H1 (cell line): Measurements from ENCODE around the gene KIF21A. TPM values are rescaled to one million over a fixed set of nuclear protein-coding genes. Genes with fewer than 3 reads are reported as not detected.

ENCODE experiments used
- CTCF ChIA-PET: fragments of 300-600 bp; sonication (Branson Sonifier 250); formaldehyde crosslinking; loops from one replicate; lab custom pipeline; 2021; ENCODE audit not compliant: partially characterized antibody; lab: Charles Lee
- POLR2A ChIA-PET: fragments of 300-600 bp; sonication (Branson Sonifier 250); formaldehyde crosslinking; loops from one replicate; lab custom pipeline; 2021; ENCODE audit warnings: inconsistent platforms; ENCODE audit not compliant: partially characterized antibody; lab: Charles Lee
- DNase-seq, 2 experiments: peaks; one replicate each; pipeline versions ENCODE4 v3.0.0 to v3.0.0-alpha.2; 2010 to 2022; ENCODE audit warnings: low spot score in 2 of 2, low read depth in 1 of 2, mixed read lengths in 1 of 2
- FAIRE-seq: peaks from 2 replicates; lab custom pipeline; 2011; peaks lifted over from hg19 to GRCh38; lab: Jason Lieb, UNC
- H2AFZ ChIP-seq: 2 replicates; pipeline ENCODE4 v1.8.1; 2012; ENCODE audit warnings: low read length, inconsistent platforms
- H2AK5ac ChIP-seq: 2 replicates; pipeline ENCODE4 v1.6.1; 2013; ENCODE audit warnings: low read depth, low read length
- H2BK120ac ChIP-seq: replicated peaks from 2 replicates; pipeline ENCODE3; 2013; ENCODE audit warnings: low read depth, low read length, inconsistent platforms
- H2BK12ac ChIP-seq: 2 replicates; pipeline ENCODE4 v1.6.1; 2013; ENCODE audit warnings: low read depth, low read length
- H2BK15ac ChIP-seq: 2 replicates; pipeline ENCODE4 v1.6.1; 2013; ENCODE audit warnings: low read length
- H2BK20ac ChIP-seq: 2 replicates; pipeline ENCODE4 v1.6.1; 2013; ENCODE audit warnings: low read length
- H2BK5ac ChIP-seq: 2 replicates; pipeline ENCODE4 v1.6.1; 2013; ENCODE audit warnings: low read depth, low read length
- H3K14ac ChIP-seq: 2 replicates; pipeline ENCODE4 v1.6.1; 2013; ENCODE audit warnings: inconsistent platforms; ENCODE audit not compliant: insufficient read length
- H3K18ac ChIP-seq: 2 replicates; pipeline ENCODE4 v1.6.1; 2013; ENCODE audit warnings: low read length; ENCODE audit errors: extremely low read depth
- H3K23ac ChIP-seq: 2 replicates; pipeline ENCODE4 v1.6.1; 2013; ENCODE audit warnings: inconsistent platforms; ENCODE audit not compliant: insufficient read length
- H3K23me2 ChIP-seq: 2 replicates; pipeline ENCODE4 v1.6.1; 2013; ENCODE audit warnings: low read depth, low read length
- H3K27ac ChIP-seq: 2 replicates; pipeline ENCODE4 v1.6.1; 2011; ENCODE audit warnings: low read depth, low read length, inconsistent platforms
- H3K27me3 ChIP-seq, 4 experiments: replicated peaks in 1 of 4; 1 replicate in 1 of 4; 2 replicates in 3 of 4; pipeline versions ENCODE4 v1.6.1 to v1.8.1; 2011 to 2013; ENCODE audit warnings: low read length in 3 of 4, mild to moderate bottlenecking in 3 of 4, inconsistent platforms in 2 of 4, mixed read lengths in 2 of 4, moderate library complexity in 1 of 4; ENCODE audit not compliant: control insufficient read depth in 3 of 4, insufficient read depth in 3 of 4; ENCODE audit errors: extremely low read depth in 1 of 4
- H3K36me3 ChIP-seq, 4 experiments: 2 replicates each; pipeline versions ENCODE4 v1.6.1 to v1.8.1; 2011 to 2013; ENCODE audit warnings: mild to moderate bottlenecking in 4 of 4, low read length in 3 of 4, moderate library complexity in 2 of 4, control low read depth in 1 of 4, inconsistent platforms in 1 of 4; ENCODE audit not compliant: insufficient read depth in 4 of 4, control insufficient read depth in 2 of 4
- H3K4ac ChIP-seq: replicated peaks from 2 replicates; pipeline ENCODE3; 2013; ENCODE audit warnings: low read length, low read depth, mixed read lengths, inconsistent platforms; ENCODE audit not compliant: insufficient read length
- H3K4me1 ChIP-seq, 4 experiments: replicated peaks in 1 of 4; 1 replicate in 1 of 4; 2 replicates in 3 of 4; pipeline versions ENCODE4 v1.6.1 to v1.8.1; 2011 to 2013; ENCODE audit warnings: low read length in 3 of 4, inconsistent platforms in 2 of 4, mixed read lengths in 1 of 4; ENCODE audit not compliant: insufficient read depth in 4 of 4, control insufficient read depth in 3 of 4
- H3K4me2 ChIP-seq, 2 experiments: 2 replicates each; pipeline versions ENCODE4 v1.6.1 to v1.8.1; 2011 to 2013; ENCODE audit warnings: low read depth in 2 of 2, low read length in 2 of 2, control low read depth in 1 of 2, inconsistent platforms in 1 of 2, mild to moderate bottlenecking in 1 of 2; ENCODE audit not compliant: insufficient read depth in 1 of 2
- H3K4me3 ChIP-seq, 4 experiments: fragments of 200-600, 300-600 bp in 1 of 4; sonication (generic), shearing (Covaris generic), sonication (Bioruptor Twin) in 1 of 4; 2 replicates each; pipeline versions ENCODE4 v1.5.1 to v1.8.1; 2011 to 2016; ENCODE audit warnings: low read length in 4 of 4, low read depth in 3 of 4, control low read depth in 2 of 4, inconsistent platforms in 2 of 4, mild to moderate bottlenecking in 2 of 4, mixed read lengths in 1 of 4, moderate library complexity in 1 of 4; ENCODE audit not compliant: insufficient read depth in 2 of 4; ENCODE audit errors: extremely low read depth in 1 of 4
- H3K56ac ChIP-seq: replicated peaks from 2 replicates; pipeline ENCODE3; 2013; ENCODE audit warnings: low read depth, mild to moderate bottlenecking, mixed read lengths, low read length, inconsistent platforms; ENCODE audit not compliant: insufficient read length
- H3K79me1 ChIP-seq: 2 replicates; pipeline ENCODE4 v1.6.1; 2013; ENCODE audit warnings: low read depth, low read length, control low read depth
- H3K79me2 ChIP-seq, 2 experiments: 2 replicates each; pipeline versions ENCODE4 v1.6.1 to v1.8.1; 2012 to 2013; ENCODE audit warnings: low read length in 2 of 2, mild to moderate bottlenecking in 2 of 2, inconsistent platforms in 1 of 2; ENCODE audit not compliant: insufficient read depth in 2 of 2, control insufficient read depth in 1 of 2
- H3K9ac ChIP-seq, 4 experiments: replicated peaks in 1 of 4; 1 replicate in 1 of 4; 2 replicates in 3 of 4; pipeline versions ENCODE4 v1.6.1 to v1.8.1; 2011 to 2013; ENCODE audit warnings: low read depth in 3 of 4, low read length in 3 of 4, control low read depth in 2 of 4, mild to moderate bottlenecking in 2 of 4, moderate library complexity in 2 of 4, inconsistent platforms in 1 of 4; ENCODE audit errors: extremely low read depth in 1 of 4
- H3K9me3 ChIP-seq, 2 experiments: 2 replicates each; pipeline versions ENCODE4 v1.6.1 to v1.8.1; 2012 to 2013; ENCODE audit warnings: mild to moderate bottlenecking in 2 of 2, moderate library complexity in 2 of 2, control low read depth in 1 of 2, inconsistent platforms in 1 of 2, low read depth in 1 of 2, low read length in 1 of 2, mixed read lengths in 1 of 2; ENCODE audit not compliant: insufficient read depth in 2 of 2
- H4K20me1 ChIP-seq, 2 experiments: replicated peaks in 1 of 2; 2 replicates each; pipeline versions ENCODE3 to v1.8.1; 2011 to 2013; ENCODE audit warnings: inconsistent platforms in 2 of 2, low read length in 2 of 2, mild to moderate bottlenecking in 1 of 2; ENCODE audit not compliant: insufficient read depth in 2 of 2, control insufficient read depth in 1 of 2
- H4K5ac ChIP-seq: 2 replicates; pipeline ENCODE4 v1.6.1; 2013; ENCODE audit warnings: low read length, low read depth, mixed read lengths, inconsistent platforms; ENCODE audit not compliant: insufficient read length
- H4K8ac ChIP-seq: 2 replicates; pipeline ENCODE4 v1.8.0; 2013; ENCODE audit warnings: mild to moderate bottlenecking, moderate library complexity, low read length, inconsistent platforms; ENCODE audit not compliant: insufficient read depth; ENCODE audit errors: extremely low read depth
- H4K91ac ChIP-seq: replicated peaks from 2 replicates; pipeline ENCODE3; 2013; ENCODE audit warnings: low read length, mixed read lengths, inconsistent platforms; ENCODE audit not compliant: insufficient read length
- CTBP2 ChIP-seq: IDR thresholded peaks from 2 replicates; pipeline ENCODE4 v1.7.0; 2011; ENCODE audit warnings: borderline replicate concordance, mild to moderate bottlenecking, moderate library complexity, mixed read lengths, low read length; ENCODE audit not compliant: insufficient read depth, insufficient read length
- GABPA ChIP-seq: IDR thresholded peaks from 2 replicates; pipeline ENCODE4 v1.6.1; 2011; ENCODE audit warnings: mild to moderate bottlenecking, low read length, moderate library complexity, borderline replicate concordance; ENCODE audit not compliant: insufficient read depth
- GTF2F1 ChIP-seq: IDR thresholded peaks from 2 replicates; pipeline ENCODE4 v1.6.1; 2012; ENCODE audit warnings: low read depth, low read length, improper control_type of control experiment, borderline replicate concordance
- NANOG ChIP-seq: IDR thresholded peaks from 2 replicates; pipeline ENCODE4 v1.6.1; 2011; ENCODE audit warnings: low read length, low read depth, mild to moderate bottlenecking, inconsistent platforms; ENCODE audit not compliant: insufficient read depth, poor library complexity, severe bottlenecking
- RNF2 ChIP-seq: fragments of 200-900, 300-1000 bp; sonication (generic); IDR thresholded peaks from 2 replicates; pipeline ENCODE4 v1.7.1; 2016; ENCODE audit warnings: borderline replicate concordance, low read depth, mild to moderate bottlenecking, antibody characterized with exemption, low read length; ENCODE audit not compliant: poor library complexity, severe bottlenecking; ENCODE audit errors: missing control alignments
- SIN3A ChIP-seq, 2 experiments: IDR thresholded peaks in 1 of 2; conservative IDR thresholded peaks in 1 of 2; 2 replicates each; pipeline ENCODE4 v1.6.1; 2011 to 2012; ENCODE audit warnings: low read length in 2 of 2, improper control_type of control experiment in 1 of 2, low read depth in 1 of 2, mild to moderate bottlenecking in 1 of 2
- SRF ChIP-seq: IDR thresholded peaks from 2 replicates; pipeline ENCODE4 v1.6.1; 2011; ENCODE audit warnings: mild to moderate bottlenecking, low read depth, low read length, moderate library complexity
- TAF7 ChIP-seq: optimal IDR thresholded peaks from 2 replicates; pipeline ENCODE3; 2011; ENCODE audit warnings: low read depth, mild to moderate bottlenecking, inconsistent platforms, low read length, moderate library complexity, borderline replicate concordance
- YY1 ChIP-seq: IDR thresholded peaks from 2 replicates; pipeline ENCODE4 v1.6.1; 2011; ENCODE audit warnings: low read depth, mild to moderate bottlenecking, low read length
- ZNF274 ChIP-seq: IDR thresholded peaks from 2 replicates; pipeline ENCODE4 v1.7.0; 2012; ENCODE audit warnings: low read length, borderline replicate concordance; ENCODE audit errors: extremely low read depth
- WGBS, 2 experiments: shearing (Covaris generic) in 1 of 2; methylation state at CpG; one replicate each; pipeline versions ENCODE4 v1.1.6 to v1.1.7; 2013 to 2015; ENCODE audit warnings: low lambda C conversion rate in 2 of 2, mixed read lengths in 2 of 2, inconsistent platforms in 1 of 2, low coverage in 1 of 2, missing lambda C conversion rate in 1 of 2; ENCODE audit not compliant: insufficient replicate concordance in 2 of 2, insufficient coverage in 1 of 2, insufficient read length in 1 of 2; ENCODE audit errors: extremely low coverage in 1 of 2, missing lambda C conversion rate in 1 of 2; 5-methylcytosine and 5-hydroxymethylcytosine counted together
- polyA plus RNA-seq, 7 experiments: library from polyadenylated mRNA; depleted of rRNA in 3 of 7; stranded (reverse) in 5 of 7; unstranded in 2 of 7; fragments of >200 nt in 5 of 7; fragments of 200-250 nt in 2 of 7; gene quantifications; 1 replicate in 5 of 7; 2 replicates in 1 of 7; 4 replicates in 1 of 7; pipeline versions ENCODE4 v1.2.1 to v1.2.3, GENCODE V29; 2011 to 2013; ENCODE audit warnings: missing spikeins in 2 of 7, mixed read lengths in 2 of 7
- total RNA-seq: library from RNA; stranded (reverse); fragmentation: NEBNext Ultra II Directional; extraction: Animal tissue kit (Norgen Biotek cat#: 25700); gene quantifications from 2 replicates; pipeline ENCODE4 v1.2.1, GENCODE V29; 2021
- TF ChIP-seq, protein P1 (sequence below): IDR thresholded peaks from 2 replicates; pipeline ENCODE4 v1.6.1; 2012; ENCODE audit warnings: inconsistent platforms

Gene KIF21A
- total and polyA plus RNA-seq, 2 of the 8 experiments (the other 6 are each of a cell fraction or from before 2014, with no cell fraction given), result 10.0 to 26.0 TPM

DNA sequence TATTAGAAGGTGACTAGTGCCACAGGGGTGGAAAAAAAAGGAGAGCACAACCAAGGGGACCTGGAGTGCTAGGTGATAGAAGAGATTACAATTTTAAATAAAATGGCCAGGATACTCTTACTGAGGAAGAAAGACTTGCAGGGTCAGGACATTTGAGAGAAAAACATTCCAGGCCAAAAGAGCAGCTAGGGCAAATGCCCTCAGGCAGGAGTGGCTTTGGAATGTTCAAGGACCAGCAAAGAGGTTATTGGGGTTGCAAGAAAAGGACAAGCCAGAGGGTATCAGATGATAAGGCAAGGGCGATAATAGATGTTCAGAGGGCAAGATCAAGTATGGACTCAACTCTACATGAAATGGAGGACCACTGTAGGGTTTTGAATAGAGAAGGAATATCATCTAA is 146.4 kb downstream of the KIF21A start:
- H4K20me1 ChIP-seq, result no peaks in the 10 kb centered on the region
- H3K23me2 ChIP-seq, result no peaks in the 10 kb centered on the region
- H3K9me3 ChIP-seq, result no peaks in the 10 kb centered on the region
- H3K79me1 ChIP-seq, result no peaks in the 10 kb centered on the region
- no peak overlapping the region for H3K4ac ChIP-seq
- no peak overlapping the region for H2BK20ac ChIP-seq
- 87% methylated on average over 1 of the region's 1 CpG; no CpG with 5 or more reads in 1 of the 2 experiments for WGBS, 2 experiments
- H3K27ac ChIP-seq, result no peak overlapping the region
- no peak overlapping the region for H4K91ac ChIP-seq
- POLR2A ChIA-PET, result no interaction called here
- no peak overlapping the region for H4K8ac ChIP-seq
- H3K9ac ChIP-seq, result no peak overlapping the region
- H3K79me2 ChIP-seq, result no peaks in the 10 kb centered on the region
- TF ChIP-seq YY1 (no peak), GTF2F1 (no peak), TAF7 (no peak), SIN3A (conservative IDR thresholded peaks at IDR 0.05 in 1 of 2, IDR thresholded peaks at IDR 0.05 in 1 of 2; ENCODE audit: low read depth in 1 of 2, low read length in 2 of 2) (no peak), RNF2 (no peak), ZNF274 (no peak), CTBP2 (no peak), NANOG (no peak), SRF (no peak), GABPA (no peak)
- TF ChIP-seq, protein P1, sequence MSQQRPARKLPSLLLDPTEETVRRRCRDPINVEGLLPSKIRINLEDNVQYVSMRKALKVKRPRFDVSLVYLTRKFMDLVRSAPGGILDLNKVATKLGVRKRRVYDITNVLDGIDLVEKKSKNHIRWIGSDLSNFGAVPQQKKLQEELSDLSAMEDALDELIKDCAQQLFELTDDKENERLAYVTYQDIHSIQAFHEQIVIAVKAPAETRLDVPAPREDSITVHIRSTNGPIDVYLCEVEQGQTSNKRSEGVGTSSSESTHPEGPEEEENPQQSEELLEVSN, result no peak
- no peak overlapping the region for H2AK5ac ChIP-seq
- H3K27me3 ChIP-seq, result no peaks in the 10 kb centered on the region
- H4K5ac ChIP-seq, result no peak overlapping the region
- H3K14ac ChIP-seq, result no peak overlapping the region
- no peak overlapping the region for H3K4me2 ChIP-seq
- CTCF ChIA-PET, result interaction anchor here (0.6 kb wide), 1 partner anchor 418 kb away, joined by 3 read pairs; no protein-coding TSS in a partner anchor
- no peak overlapping the region for H3K18ac ChIP-seq
- H2BK5ac ChIP-seq, result no peak overlapping the region
- FAIRE-seq (no peak), DNase-seq (no peak)
- H3K36me3 ChIP-seq, result no peaks in the 10 kb centered on the region
- no peak overlapping the region for H2BK15ac ChIP-seq
- H2BK12ac ChIP-seq, result no peak overlapping the region
- peaks cover 0 to 3% (median 0%) of the 10 kb centered on the region in 4 experiments; a peak in 1 of 7 replicates for H3K4me1 ChIP-seq
- no peak overlapping the region for H3K23ac ChIP-seq
- no peak overlapping the region for H2AFZ ChIP-seq
- H3K56ac ChIP-seq, result no peak overlapping the region
- no peak overlapping the region for H3K4me3 ChIP-seq
- H2BK120ac ChIP-seq, result no peak overlapping the region
